ENCODE measurements around the gene PVRIG.
"Not testable (repeated sequence)": the region's sequence is repeated elsewhere in the genome, so short reads cannot be mapped to it uniquely, and the experiment has no call there.

PVRIG gene

DNA sequence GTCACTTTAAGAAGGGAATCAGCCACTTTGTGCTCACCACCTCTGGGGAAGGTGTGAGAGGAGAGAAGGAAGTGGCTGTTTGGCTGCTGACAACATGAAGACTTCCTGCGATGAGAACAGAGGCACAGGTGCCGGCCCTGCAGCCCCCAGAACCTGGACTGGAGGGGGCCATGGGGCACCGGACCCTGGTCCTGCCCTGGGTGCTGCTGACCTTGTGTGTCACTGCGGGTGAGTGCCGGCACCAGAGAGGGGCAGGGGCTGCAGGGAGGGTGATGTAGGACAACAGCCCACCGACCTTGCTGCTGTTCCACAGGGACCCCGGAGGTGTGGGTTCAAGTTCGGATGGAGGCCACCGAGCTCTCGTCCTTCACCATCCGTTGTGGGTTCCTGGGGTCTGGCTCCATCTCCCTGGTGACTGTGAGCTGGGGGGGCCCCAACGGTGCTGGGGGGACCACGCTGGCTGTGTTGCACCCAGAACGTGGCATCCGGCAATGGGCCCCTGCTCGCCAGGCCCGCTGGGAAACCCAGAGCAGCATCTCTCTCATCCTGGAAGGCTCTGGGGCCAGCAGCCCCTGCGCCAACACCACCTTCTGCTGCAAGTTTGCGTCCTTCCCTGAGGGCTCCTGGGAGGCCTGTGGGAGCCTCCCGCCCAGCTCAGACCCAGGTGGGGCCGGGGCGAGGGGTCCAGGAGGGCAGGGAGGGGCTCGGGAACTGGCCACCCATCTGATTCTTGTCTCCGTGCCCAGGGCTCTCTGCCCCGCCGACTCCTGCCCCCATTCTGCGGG is at the start of gene PVRIG:
Gene PVRIG (plus strand): TSS at position 149 of the 785 bp plus-strand sequence. CDS start 22 bp downstream, at position 171.
- DNase-seq: not testable (repeated sequence)

DNA sequence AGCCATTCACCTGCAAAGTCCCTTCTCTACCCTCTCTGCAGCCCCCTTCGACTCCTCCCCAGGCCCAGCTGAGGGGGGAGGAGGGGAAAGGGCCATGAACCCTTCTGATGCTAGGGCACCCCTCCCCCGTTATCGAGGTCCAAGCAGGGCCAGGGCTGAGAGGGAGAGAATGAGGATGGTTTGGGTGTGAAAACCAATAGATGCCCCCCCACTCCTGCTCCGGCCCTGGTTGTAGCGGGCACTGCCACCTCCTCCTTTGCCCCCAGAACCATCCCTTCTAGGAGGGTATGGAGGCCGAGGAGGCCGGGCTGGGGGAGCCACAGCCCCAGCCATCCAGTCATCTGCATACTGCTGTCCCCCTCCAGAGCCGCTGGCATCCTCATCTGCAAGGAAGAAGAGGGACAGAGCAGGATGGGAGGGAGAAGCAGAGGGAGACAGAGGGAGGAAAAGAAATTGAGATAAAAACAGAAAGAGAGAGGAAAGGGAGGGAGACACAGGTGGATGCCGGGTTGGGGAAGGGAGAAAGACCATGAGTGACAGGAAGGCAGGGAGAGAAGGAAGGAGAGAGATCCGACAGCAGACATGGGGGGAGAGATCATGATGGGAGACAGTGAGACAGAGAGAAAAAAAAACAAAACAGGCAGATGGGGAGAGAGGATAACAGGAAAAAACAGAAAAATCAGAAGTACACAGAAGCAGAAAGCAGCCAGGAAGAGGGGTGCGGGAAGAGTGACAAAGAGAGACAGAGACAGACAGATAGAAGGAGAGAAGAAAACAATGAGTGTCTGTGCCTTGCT is 49.5 kb upstream of the PVRIG start:
- DNase-seq: no peak

DNA sequence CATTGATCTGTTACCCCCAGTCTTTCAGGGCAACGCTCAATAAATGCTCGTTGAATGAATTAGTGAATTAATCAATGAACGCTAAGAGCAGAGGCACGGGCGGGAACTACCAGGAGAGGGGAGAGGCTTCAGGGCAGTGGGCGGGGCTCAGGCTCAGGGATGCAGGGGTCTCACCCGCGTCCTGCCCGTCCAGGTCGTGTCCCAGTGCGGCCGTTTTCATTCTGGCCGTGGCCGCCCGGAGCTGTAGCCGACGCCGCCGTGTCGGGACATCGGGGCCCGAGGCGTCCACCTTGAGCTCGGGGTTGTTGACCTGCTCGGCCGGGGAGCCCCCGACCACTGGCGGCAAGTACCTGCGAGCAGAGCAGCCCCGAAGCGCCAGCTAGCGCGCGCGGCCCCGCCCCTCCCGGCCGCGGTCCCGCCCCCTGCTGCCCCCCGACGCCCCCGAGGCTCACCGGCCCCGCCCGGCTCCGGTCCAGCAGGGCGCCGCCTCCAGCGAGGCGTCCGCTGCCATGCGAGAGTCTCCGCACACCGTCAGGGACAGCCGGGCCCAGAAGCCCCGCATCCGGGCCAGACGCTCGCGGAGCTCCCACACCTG is 48.6 kb upstream of the PVRIG start:
- no peak for DNase-seq

DNA sequence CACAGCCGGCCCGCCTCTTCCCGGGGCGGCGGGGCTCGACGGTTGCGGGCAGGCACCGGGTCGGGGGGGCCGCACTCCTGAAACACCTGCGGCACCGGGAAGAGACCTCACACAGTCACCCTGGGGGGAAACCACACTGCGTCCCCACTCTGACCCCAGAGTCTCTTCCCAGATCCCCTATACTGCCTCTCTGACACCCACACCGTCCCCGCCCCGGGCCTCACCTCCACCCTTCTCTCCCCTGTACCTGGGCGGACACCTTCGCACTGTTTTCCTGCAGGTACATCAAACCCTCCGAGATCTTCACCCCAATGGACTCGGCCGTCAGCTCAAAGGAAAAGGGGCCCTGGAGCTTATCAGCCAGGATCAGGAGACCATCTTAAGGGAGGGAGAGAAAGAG is 47.9 kb upstream of the PVRIG start:
- no peak for DNase-seq

DNA sequence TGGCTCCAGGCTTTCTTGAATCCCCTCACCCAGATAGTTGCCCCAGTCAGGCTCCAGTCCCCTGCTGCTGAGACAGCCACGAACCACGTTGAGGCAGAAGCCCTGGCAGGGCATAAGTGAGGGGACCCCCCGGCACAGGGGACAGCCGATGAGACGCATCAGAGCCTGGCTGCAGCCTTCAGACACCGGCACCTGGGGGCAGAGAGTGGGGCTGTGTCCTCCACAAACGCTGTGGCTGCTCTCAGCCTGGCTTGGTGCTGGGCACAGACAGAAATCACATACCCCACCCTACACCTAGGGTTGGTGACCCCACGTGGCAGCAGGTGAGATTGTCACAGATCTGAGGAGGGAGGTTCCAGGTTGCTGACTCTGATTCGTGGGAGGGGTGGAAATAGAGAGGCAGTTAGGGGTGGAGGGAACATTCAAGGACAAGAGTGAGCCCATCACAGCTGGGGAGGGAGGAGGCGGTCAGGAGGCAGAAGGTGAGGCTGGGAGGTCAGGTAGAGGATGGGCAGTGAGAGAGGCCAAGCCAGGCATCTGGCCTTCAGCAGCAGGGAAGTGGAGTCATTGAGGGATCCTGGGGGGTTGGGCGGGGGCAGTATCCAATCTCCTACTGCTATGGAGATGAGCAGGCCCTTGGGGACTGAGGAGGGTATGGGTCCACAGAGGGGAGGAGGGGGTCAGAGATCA is 45.8 kb upstream of the PVRIG start:
- DNase-seq: no peak

DNA sequence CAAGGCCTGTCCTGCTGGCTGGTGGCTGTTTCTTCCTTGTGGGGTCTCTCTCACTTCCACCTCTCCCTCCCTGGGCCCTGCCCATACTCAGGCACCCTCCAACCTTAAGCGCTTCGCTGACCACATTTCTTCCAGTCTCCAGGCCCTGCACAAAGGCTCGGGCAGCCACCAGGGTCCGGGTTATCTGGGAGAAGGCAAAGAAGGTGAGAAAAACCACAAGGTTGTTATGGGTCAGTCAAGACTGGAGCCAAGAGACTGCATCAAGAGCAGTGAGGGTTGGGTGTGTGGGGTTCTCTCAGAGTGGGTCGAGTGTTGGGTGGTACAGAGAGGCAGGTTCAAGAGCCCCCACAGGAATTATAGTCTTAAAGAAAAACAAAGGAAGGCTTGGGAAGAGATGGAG is 45.2 kb upstream of the PVRIG start:
- no peak for DNase-seq

DNA sequence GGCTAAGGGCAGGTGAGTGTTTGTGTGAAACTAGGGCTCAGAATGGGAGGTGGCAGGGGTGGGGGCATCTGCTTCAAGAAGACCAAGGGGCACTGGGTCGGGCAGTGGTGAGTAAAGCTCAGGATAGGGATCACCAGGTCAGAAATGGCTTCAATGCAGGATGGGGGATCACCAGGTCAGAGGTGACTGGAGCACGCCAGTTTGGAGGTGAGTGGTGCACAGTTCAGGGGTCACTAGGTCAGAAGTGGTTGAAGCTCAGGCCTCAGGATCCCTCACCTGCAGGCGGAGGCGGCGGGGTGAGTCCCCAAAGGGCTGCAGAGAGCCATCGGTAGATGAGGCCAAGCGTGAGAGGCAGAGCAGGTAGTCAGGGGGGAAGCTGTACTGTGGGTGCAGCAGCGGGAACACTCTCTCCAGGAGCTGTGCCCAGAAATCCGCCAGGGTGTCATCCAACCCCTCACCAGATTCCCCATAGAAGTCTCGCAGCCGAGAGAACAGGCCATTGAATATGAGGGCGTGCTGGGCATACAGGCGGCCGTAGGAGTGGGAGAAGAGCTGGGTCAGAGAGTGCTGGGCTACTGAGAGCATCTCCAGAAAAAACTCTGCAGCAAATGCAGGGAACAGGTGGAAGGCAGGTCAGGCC is 44.3 kb upstream of the PVRIG start:
- no peak for DNase-seq

DNA sequence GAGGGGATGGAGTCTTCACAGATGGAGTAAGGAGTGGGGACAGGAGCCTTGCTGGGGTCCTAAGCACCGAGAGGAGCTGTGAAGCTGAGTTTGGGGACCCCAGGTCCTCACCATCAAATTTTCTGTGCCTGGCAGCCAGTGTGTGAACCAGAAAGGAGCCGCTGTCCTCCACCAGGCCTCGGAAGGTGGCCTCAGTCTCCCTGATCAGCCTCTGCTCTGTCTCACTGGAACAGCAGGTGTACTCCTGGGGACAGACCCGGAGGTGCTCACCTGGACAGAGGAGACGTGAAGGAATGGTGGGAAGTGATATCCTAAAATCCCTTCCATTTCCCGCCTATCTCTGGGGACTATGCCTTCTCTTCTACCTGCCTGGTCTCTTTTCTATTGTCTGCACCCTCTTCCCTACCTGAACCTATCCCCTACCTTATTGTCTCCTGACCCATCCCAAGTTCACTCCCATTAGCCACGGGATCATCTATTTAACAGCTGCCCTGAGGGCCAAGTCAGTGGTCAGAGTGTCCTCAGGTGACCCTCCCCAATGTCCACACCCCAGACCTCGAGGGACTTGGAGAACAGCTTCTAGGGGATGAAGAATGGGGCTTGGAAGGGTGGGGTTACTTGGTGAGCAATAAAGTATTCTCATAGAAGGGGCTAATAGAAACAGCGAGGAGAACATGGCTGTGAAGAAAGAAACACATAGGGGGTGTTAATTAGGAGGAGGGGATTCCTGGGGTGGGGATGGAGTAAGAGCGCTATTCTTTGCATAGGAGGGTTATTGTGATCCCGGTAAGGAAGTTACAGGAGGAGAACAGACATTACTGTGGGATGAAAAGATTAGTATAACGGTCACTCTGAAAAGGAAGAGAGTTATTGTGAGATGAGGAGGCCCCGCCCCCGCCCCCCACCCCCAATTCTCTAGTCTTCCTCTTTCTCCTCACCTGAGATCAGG is 43.4 kb upstream of the PVRIG start:
- no peak for DNase-seq

DNA sequence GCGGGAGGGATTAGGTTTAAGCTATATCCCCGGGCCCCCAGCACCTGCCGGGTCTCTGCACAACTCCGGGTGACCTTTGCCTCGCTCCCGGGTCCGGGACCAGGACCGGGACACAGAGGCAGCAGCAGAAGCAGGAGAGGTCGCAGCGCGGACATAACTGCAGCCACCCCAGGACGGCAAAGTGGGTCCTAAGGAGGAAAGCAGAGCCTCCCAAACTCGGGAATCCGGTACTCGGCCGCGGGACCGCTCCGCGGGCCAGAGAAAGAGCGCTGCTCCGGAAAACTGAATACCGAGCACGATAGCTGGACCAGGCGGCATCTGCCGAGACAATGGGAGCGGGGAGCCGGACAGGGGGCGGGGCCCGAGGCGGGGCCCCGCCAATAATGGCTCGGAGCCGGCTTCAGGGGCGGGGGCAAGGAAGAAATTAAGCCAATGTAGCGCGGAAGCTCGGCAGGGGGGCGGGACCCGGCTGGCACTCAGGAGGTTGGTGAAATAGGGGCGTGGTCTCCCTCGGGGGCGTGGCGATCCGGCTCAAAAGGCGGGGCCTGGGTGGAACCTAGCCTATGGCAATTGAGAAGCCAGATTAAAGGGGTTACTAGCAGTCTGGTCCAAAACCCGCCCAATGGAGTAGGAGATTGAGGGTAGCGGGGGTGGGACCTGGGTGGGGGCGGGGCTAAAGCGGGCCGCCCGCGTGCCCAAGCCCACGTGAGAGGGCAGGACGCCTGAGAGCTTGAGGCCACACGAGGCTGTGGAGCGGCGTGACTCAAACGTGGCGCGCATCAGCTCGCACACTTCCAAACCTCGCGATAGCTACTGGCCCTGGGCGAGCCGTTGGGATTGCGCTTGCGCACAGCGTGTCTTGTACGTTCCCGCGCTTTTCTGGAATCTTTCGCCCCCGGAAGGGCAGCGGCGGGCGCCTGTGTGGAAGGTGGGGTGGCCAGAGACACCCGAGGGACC is 42.4 kb upstream of the PVRIG start, which contains the start of the genes GPC2 and STAG3:
Gene GPC2 (minus strand): TSS at position 337 of the 957 bp plus-strand sequence. CDS start 182 bp downstream, at position 155.
Gene STAG3 (plus strand): TSS at position 874 of the 957 bp plus-strand sequence. CDS start 2,639 bp downstream, outside the sequence.
- no peak for DNase-seq

DNA sequence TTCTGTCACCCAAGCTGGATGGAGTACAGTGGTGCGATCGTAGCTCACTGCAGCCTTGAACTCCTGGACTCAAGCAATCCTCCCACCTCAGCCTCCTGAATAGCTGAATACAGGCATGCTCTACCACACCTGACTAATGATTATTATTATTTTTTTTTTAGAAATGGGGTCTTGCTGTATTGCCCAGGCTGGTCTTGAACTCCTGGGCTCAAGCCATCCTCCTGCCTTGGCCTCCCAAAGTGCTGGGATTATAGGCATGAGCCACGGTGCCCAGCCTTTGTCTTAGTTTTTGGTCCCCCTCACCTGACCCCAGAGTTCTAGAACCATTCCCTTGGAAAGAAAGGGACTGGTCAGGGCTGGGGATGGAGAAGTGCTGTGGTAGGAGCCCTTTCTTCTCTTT is 39.7 kb upstream of the PVRIG start:
- not testable (repeated sequence) for DNase-seq

DNA sequence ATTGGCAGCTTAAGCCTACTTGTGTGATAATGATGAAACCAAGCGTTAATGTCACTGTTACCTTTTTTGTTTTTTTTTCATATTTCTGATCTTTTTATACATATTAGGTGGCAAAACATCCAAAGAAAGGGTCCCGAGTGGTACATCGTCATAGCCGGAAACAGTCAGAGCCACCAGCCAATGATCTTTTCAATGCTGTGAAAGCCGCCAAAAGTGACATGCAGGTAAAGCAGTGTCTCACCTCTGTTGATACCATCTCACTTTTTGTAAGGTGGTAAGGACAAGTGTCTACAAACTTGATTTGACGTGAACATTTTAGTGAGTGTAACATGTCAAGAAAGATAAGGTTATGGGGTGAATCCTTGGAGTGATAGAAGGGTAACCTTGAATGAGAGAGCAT is 37.1 kb upstream of the PVRIG start:
- DNase-seq: not testable (repeated sequence)

DNA sequence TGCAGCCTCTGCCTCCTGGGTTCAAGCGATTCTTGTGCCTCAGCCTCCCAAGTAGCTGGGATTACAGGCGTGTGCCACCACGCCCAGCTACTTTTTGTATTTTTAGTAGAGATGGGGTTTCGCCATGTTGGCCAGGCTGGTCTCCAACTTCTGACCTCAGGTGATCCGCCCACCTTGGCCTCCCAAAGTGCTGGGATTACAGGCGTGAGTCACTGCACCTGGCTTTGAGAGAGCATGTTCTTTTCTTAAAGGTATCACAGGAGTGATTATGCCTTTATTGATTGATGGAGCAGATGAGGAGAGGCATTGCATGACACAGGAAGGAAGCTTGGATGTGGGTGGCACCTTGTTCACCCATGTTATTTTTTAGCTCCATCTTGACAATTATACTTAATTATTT is 36.7 kb upstream of the PVRIG start:
- not testable (repeated sequence) for DNase-seq

DNA sequence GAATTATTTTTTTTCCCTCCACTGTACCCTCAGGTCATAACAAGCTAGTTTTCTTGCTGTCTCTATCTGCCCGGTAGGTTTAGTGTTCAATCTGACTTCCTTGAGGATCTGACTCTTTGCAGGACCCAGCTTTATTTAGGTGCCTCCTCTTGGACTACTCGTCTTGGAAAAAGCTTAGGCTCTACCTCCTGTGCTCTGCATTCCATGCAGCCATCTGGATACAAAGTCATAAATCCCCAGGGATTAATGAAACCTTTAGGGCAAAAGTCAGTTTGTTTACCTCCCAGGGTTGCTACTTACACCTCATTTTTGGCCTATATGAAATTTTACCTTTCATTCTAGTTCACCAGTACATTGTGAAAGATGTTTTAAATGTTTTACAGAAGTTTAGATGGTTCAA is 34.0 kb upstream of the PVRIG start:
- no peak for DNase-seq

DNA sequence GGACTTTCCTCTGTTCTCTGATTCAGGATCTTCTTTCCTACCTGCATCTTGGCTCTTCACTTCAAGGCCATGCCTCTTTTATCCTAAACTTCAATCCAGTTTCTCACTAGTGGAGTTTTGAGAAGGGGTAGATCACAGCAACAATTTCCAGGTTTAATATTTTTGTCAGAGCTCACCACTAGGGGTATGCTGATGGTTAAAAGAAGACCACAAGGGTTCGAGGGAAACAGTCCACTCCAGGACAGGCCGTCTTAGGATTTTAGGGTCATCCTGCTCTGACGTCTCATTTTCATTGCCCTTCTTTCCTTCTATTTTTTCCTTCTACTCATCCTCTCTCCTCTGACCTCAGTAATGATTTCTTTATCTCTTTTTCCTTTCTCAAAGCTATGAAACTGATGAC is 30.7 kb upstream of the PVRIG start:
- no peak for DNase-seq

DNA sequence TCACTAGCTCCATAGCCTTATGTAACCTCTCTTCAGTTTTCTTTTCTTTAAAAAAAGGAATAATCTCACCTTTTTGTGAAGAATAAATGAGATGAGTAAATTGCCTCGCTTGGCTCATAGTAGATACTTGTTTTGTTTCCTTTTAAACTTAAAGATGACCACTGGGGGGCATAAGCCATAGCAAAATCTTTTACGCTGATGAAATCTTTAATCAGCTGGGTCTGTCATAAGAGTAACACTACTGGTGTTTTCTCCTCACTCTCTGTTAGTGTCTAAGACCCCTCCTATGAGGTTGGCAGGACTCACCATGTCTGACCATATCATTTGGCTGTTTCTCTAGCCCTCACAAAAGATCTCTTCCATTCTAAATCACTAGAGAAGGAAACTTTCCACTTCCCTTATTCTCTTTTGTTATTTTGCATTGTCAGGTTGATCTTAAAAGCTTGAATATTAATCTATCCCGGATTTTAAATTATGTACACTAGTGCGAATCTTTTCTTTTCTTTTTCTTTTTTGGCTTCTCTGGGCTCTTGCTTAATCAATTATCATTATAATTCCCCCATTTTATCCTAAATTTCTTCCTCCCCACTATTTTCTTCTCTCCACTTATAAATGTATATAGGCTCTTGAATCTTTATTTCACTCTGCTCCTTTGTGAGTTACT is 29.6 kb upstream of the PVRIG start:
- DNase-seq: no peak

DNA sequence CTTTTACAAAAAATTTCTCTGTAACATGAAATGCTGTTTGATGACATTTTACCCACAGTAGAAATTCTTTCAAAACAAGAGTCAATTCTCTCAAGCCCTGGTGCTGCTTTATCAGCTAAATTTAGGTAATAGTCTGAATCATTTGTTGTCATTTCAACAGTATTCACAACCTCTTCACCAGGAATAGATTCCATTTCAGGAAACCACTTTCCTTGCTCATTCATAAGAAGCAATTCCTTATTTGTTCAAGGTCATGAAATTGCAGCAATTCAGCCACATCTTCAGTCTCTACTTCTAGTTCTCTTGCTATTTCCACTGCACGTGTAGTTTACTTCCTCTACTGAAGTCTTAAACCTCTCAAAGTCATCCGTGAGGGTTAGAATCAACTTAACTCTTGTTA is 28.0 kb upstream of the PVRIG start:
- no peak for DNase-seq

DNA sequence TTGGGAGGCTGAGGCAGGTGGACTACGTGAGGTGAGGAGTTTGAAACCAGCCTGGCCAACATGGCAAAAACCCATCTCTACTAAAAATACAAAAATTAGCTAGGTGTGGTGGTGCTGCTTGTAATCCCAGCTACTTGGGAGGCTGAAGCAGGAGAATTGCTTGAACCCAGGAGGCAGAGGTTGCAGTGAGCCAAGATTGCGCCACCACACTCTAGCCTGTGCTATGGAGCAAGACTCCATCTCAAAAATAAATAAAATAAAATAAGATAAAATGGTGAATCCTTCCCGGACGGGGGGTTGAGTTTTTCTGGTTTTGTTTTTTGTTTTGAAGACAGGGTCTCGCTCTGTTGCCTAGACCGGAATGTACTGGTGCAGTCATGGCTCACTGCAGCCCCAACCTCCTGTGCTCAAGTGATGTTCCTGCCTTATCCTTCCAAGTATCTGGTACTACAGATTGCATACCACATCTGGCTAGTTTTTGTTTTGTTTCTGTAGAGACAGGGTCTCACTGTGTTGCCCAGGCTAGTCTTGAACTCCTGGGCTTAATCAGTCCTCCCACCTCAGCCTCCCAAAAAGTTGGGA is 27.4 kb upstream of the PVRIG start:
- DNase-seq: not testable (repeated sequence)

DNA sequence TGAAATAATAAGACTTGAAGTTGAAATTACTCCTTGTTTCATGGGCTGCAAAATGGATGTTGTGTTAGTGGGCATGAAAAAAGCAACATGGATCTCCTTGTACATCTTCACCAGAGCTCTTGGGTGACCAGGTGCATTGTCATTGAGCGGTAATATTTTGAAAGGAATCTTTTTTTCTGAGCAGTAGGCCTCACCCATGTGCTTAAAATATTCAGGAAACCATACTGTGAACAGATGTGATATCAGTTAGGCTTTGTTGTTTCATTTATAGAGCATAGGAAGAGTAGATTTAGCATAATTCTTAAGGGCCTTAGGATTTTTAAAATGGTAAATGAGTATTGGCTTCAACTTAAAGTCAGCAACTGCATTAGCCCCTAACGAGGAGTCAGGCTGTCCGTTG is 26.8 kb upstream of the PVRIG start:
- no peak for DNase-seq

DNA sequence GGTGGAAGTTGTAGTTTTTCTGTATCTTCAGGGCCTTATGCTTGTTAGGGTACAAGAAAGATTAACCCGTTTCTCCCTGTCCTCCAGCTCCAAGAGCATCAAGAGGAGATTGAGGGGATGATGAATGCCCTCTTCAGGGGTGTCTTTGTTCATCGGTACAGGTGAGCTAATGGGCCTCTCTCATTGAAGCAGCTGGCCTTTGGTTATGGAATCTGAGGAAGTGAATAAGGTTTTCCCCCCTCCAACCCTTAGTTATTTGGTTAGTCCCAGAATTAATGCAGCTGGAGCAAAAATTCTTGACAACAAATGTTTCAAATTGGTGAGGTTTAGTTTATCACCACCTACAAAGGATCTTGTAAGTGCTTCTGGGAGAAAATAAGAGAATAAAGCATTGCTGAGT is 24.5 kb upstream of the PVRIG start:
- no peak for DNase-seq
